ENCODE data around the gene HOXD8.

DNA sequence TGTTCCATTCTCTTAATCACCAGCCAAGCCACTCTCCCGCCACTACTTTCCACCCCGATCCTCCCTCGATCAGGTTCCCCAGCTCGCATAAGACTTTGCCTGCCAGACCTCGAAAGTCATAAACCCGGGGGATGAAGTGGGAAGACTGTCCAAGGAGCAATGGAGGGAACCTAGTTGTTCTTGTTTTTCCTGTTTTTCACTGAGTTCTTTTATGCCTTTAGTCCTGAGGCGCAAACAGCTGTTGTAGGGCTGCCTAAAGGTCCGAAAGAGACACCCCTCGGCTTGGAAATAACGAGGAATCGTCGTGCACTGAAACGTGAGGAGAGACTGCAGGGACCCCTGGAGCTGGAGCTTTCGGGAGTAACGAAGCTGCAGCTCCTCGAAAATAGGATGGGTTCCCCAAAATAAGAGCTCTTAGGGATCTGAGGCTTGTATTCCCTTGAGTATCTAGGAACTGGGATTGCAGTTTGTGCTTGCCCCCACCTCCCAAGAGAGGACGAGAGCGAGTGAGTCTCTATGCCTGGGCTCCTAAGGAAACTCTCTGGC is 31.6 kb upstream of the HOXD8 start:
- TF ChIP-seq, protein P1, sequence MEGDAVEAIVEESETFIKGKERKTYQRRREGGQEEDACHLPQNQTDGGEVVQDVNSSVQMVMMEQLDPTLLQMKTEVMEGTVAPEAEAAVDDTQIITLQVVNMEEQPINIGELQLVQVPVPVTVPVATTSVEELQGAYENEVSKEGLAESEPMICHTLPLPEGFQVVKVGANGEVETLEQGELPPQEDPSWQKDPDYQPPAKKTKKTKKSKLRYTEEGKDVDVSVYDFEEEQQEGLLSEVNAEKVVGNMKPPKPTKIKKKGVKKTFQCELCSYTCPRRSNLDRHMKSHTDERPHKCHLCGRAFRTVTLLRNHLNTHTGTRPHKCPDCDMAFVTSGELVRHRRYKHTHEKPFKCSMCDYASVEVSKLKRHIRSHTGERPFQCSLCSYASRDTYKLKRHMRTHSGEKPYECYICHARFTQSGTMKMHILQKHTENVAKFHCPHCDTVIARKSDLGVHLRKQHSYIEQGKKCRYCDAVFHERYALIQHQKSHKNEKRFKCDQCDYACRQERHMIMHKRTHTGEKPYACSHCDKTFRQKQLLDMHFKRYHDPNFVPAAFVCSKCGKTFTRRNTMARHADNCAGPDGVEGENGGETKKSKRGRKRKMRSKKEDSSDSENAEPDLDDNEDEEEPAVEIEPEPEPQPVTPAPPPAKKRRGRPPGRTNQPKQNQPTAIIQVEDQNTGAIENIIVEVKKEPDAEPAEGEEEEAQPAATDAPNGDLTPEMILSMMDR (conservative IDR thresholded peaks at IDR 0.05; ENCODE audit: low read depth, low read length): no peak; the same call in 1 of the 2 replicates
- TF ChIP-seq EZH2phosphoT487 (IDR thresholded peaks at IDR 0.05; ENCODE audit: borderline replicate concordance, low read length): no peak
- no peak for TF ChIP-seq EZH2 (IDR thresholded peaks at IDR 0.05; ENCODE audit: low read length, unreplicated experiment)
